Measurements from ENCODE around the gene ZNG1B.
"Not testable (repeated sequence)": the region's sequence is repeated elsewhere in the genome, so short reads cannot be mapped to it uniquely, and the experiment has no call there.

DNA sequence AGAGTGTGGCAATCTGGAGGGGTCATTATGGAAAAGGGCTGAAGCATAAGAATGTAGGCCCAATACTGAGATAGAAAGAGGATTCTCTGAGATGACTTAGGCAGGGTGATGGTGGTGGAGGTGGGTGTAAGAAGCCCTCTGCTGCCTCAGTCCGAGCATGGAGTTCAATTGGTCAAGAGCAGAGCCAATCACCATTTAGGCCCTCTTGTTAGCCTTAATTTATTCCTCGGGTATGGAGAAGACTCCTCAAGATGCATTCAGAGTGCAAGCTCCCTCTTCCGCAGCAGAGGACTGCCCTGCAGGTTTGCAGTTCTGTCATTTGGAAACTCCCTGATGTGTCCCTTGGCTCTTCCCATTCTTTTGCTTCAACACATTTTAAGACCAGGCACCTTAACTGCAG is 78.5 kb downstream of the ZNG1B start:
- TF ChIP-seq CTCF, POLR2A (IDR thresholded peaks at IDR 0.05): not testable (repeated sequence)
